OCI-LY1 (cell line): ENCODE data around the gene FXYD3.
"Not testable (repeated sequence)": the region's sequence is repeated elsewhere in the genome, so short reads cannot be mapped to it uniquely, and the experiment has no call there.

Experiments used
- CTCF ChIP-seq: fragments of 200-600 bp; sonication (generic), shearing (Covaris generic); IDR thresholded peaks from 2 replicates; pipeline ENCODE4 v1.5.1; 2017; ENCODE audit warnings: mild to moderate bottlenecking, antibody characterized with exemption, low read length, moderate library complexity, mixed read lengths
- EZH2 ChIP-seq: fragments of 200-600 bp; sonication (generic), shearing (Covaris generic); IDR thresholded peaks from 2 replicates; pipeline ENCODE4 v1.8.0; 2017; ENCODE audit warnings: borderline replicate concordance, mixed run types, mild to moderate bottlenecking, antibody characterized with exemption, low read length, moderate library complexity, mixed read lengths

- not testable (repeated sequence) for TF ChIP-seq CTCF, EZH2
These were observed 12.0 kb upstream of the FXYD3 start for GRCh38 chr19:35103614-35104013.
